8988T (cell line): ENCODE measurements around the gene COBL.

Source experiments
- DNase-seq: peaks from one replicate; pipeline ENCODE4 v3.0.0; 2011

COBL gene

GRCh38 chr7:51138123-51139085 is 178.2 kb downstream of the COBL start:
- DNase-seq = no peak

- DNase-seq = no peak
These were observed 181.0 kb downstream of the COBL start for GRCh38 chr7:51135576-51135975.

- no peak for DNase-seq
These were observed 182.6 kb downstream of the COBL start for GRCh38 chr7:51134013-51134441.

- DNase-seq = no peak
These were observed 183.9 kb downstream of the COBL start for GRCh38 chr7:51132661-51133060.

GRCh38 chr7:51129527-51130472 is 186.8 kb downstream of the COBL start:
- no peak for DNase-seq

GRCh38 chr7:51128545-51129435 is 187.8 kb downstream of the COBL start:
- no peak for DNase-seq

- no peak for DNase-seq
These were observed 189.0 kb downstream of the COBL start for GRCh38 chr7:51127618-51127904.

- no peak for DNase-seq
These were observed 189.6 kb downstream of the COBL start for GRCh38 chr7:51126813-51127617.

- DNase-seq = no peak
These were observed 190.3 kb downstream of the COBL start for GRCh38 chr7:51126324-51126723.

- no peak for DNase-seq
These were observed 192.3 kb downstream of the COBL start for GRCh38 chr7:51124321-51124720.

GRCh38 chr7:51123322-51124019 is 193.1 kb downstream of the COBL start:
- peak; percentile 38 for DNase-seq

GRCh38 chr7:51121931-51122425 is 194.6 kb downstream of the COBL start:
- DNase-seq = no peak

- DNase-seq = no peak
These were observed 195.4 kb downstream of the COBL start for GRCh38 chr7:51121036-51121790.

- DNase-seq = no peak
These were observed 198.0 kb downstream of the COBL start for GRCh38 chr7:51118628-51119027.

- no peak for DNase-seq
These were observed 202.1 kb downstream of the COBL start for GRCh38 chr7:51114501-51114900.

- DNase-seq = no peak
These were observed 202.6 kb downstream of the COBL start for GRCh38 chr7:51113962-51114361.

- no peak for DNase-seq
These were observed 203.0 kb downstream of the COBL start for GRCh38 chr7:51113560-51113959.

GRCh38 chr7:51111241-51111940 is 205.2 kb downstream of the COBL start:
- DNase-seq = no peak

- no peak for DNase-seq
These were observed 208.5 kb downstream of the COBL start for GRCh38 chr7:51108134-51108533.

- DNase-seq = no peak
These were observed 212.3 kb downstream of the COBL start for GRCh38 chr7:51104278-51104677.
